Measurements from ENCODE around the gene BABAM2. TPM values are rescaled to one million over a fixed set of nuclear protein-coding genes. Genes with fewer than 3 reads are reported as not detected.
"Not testable (repeated sequence)": the region's sequence is repeated elsewhere in the genome, so short reads cannot be mapped to it uniquely, and the experiment has no call there.

Gene BABAM2
- total RNA-seq, 1 experiment from 2014 or later, result 16.3 TPM

GRCh38 chr2:28011322-28011737, 120.8 kb downstream of the BABAM2 start:
- Histone ChIP-seq H3K4me3 (ENCODE audit: low read length) (no peak overlapping the region), H3K4me2 (ENCODE audit: low read length) (no peak overlapping the region), H3K4me1 (ENCODE audit: insufficient read depth, low read length) (no peaks in the 10 kb centered on the region), H3K27me3 (ENCODE audit: low read length) (no peaks in the 10 kb centered on the region), H3K9me3 (ENCODE audit: low read length) (no peaks in the 10 kb centered on the region), H3K36me3 (ENCODE audit: low read depth, low read length) (no peaks in the 10 kb centered on the region), H3K27ac (ENCODE audit: low read length) (no peak overlapping the region), H3K79me2 (ENCODE audit: low read length) (no peaks in the 10 kb centered on the region), H2AFZ (ENCODE audit: low read length) (no peak overlapping the region), H3F3A (ENCODE audit: low read length, unreplicated experiment) (no peaks in the 10 kb centered on the region), H3K9ac (ENCODE audit: low read length) (no peak overlapping the region), H3K9me2 (replicated peaks; ENCODE audit: low read length) (no peaks in the 10 kb centered on the region), H4K20me1 (ENCODE audit: low read length) (no peaks in the 10 kb centered on the region)
- no peak for TF ChIP-seq EZH2phosphoT487 (IDR thresholded peaks at IDR 0.05; ENCODE audit: borderline replicate concordance, low read length)
- no peak for TF ChIP-seq CTCF (conservative IDR thresholded peaks at IDR 0.05; ENCODE audit: low read depth, low read length)
- no peak for TF ChIP-seq EZH2 (IDR thresholded peaks at IDR 0.05; ENCODE audit: low read length, unreplicated experiment)
- no TSS peak for BruUV-seq (replicated peaks)
- POLR2A ChIA-PET (ENCODE audit: unreplicated experiment), result no interaction called here
- intact Hi-C loops (cut with micrococcal nuclease), result no loop called here
- ATAC-seq (no peak), DNase-seq (no peak)
- CTCF ChIA-PET, result no interaction called here

- POLR2A ChIA-PET (ENCODE audit: unreplicated experiment); CTCF ChIA-PET; H3K4me2 ChIP-seq (ENCODE audit: low read length); DNase-seq; H2AFZ ChIP-seq (ENCODE audit: low read length); intact Hi-C loops (cut with micrococcal nuclease); H3K36me3 ChIP-seq (ENCODE audit: low read depth, low read length); H3K9me2 ChIP-seq (replicated peaks; ENCODE audit: low read length); H3K27me3 ChIP-seq (ENCODE audit: low read length); H3K27ac ChIP-seq (ENCODE audit: low read length); H3K9ac ChIP-seq (ENCODE audit: low read length); H3K4me3 ChIP-seq (ENCODE audit: low read length); H3K9me3 ChIP-seq (ENCODE audit: low read length); ATAC-seq; H4K20me1 ChIP-seq (ENCODE audit: low read length); H3K79me2 ChIP-seq (ENCODE audit: low read length); BruUV-seq (replicated peaks); H3F3A ChIP-seq (ENCODE audit: low read length, unreplicated experiment); H3K4me1 ChIP-seq (ENCODE audit: insufficient read depth, low read length): not testable (repeated sequence)
Measured at GRCh38 chr2:28018474-28018873, 127.9 kb downstream of the BABAM2 start.

- BruUV-seq (replicated peaks); CTCF ChIA-PET; H3K9ac ChIP-seq (ENCODE audit: low read length); H3K4me2 ChIP-seq (ENCODE audit: low read length); H3F3A ChIP-seq (ENCODE audit: low read length, unreplicated experiment); DNase-seq; H2AFZ ChIP-seq (ENCODE audit: low read length); H3K4me3 ChIP-seq (ENCODE audit: low read length); H3K79me2 ChIP-seq (ENCODE audit: low read length); H3K27ac ChIP-seq (ENCODE audit: low read length); H3K9me2 ChIP-seq (replicated peaks; ENCODE audit: low read length); H3K36me3 ChIP-seq (ENCODE audit: low read depth, low read length); POLR2A ChIA-PET (ENCODE audit: unreplicated experiment); H3K9me3 ChIP-seq (ENCODE audit: low read length); H4K20me1 ChIP-seq (ENCODE audit: low read length); H3K4me1 ChIP-seq (ENCODE audit: insufficient read depth, low read length); ATAC-seq; H3K27me3 ChIP-seq (ENCODE audit: low read length); intact Hi-C loops (cut with micrococcal nuclease): not testable (repeated sequence)
Measured at GRCh38 chr2:28019521-28019920, 129.0 kb downstream of the BABAM2 start.

GRCh38 chr2:28021898-28022297, 131.4 kb downstream of the BABAM2 start:
- TF ChIP-seq EZH2phosphoT487 (IDR thresholded peaks at IDR 0.05; ENCODE audit: borderline replicate concordance, low read length) (no peak), CTCF (conservative IDR thresholded peaks at IDR 0.05; ENCODE audit: low read depth, low read length) (no peak)
- ChIA-PET CTCF (no interaction called here), POLR2A (ENCODE audit: unreplicated experiment) (no interaction called here)
- Histone ChIP-seq H2AFZ (ENCODE audit: low read length) (no peak overlapping the region), H3K4me1 (ENCODE audit: insufficient read depth, low read length) (no peaks in the 10 kb centered on the region), H3K4me3 (ENCODE audit: low read length) (no peak overlapping the region), H3K9ac (ENCODE audit: low read length) (no peak overlapping the region), H4K20me1 (ENCODE audit: low read length) (no peaks in the 10 kb centered on the region), H3F3A (ENCODE audit: low read length, unreplicated experiment) (no peaks in the 10 kb centered on the region), H3K9me2 (replicated peaks; ENCODE audit: low read length) (no peaks in the 10 kb centered on the region), H3K9me3 (ENCODE audit: low read length) (no peaks in the 10 kb centered on the region), H3K36me3 (ENCODE audit: low read depth, low read length) (0 out of 2 replicates have a peak, but pooled peaks cover 3% of the 10 kb centered on the region), H3K79me2 (ENCODE audit: low read length) (no peaks in the 10 kb centered on the region), H3K4me2 (ENCODE audit: low read length) (no peak overlapping the region), H3K27me3 (ENCODE audit: low read length) (no peaks in the 10 kb centered on the region), H3K27ac (ENCODE audit: low read length) (no peak overlapping the region)
- ATAC-seq (no peak), DNase-seq (no peak)
- intact Hi-C loops (cut with micrococcal nuclease), result no loop called here
- no TSS peak for BruUV-seq (replicated peaks)

Measured in PC-3 (cell line).